Measurements from ENCODE around the gene SERPINC1. TPM values are rescaled to one million over a fixed set of nuclear protein-coding genes. Genes with fewer than 3 reads are reported as not detected.

Gene SERPINC1
- total and polyA plus RNA-seq, 5 donors, result 0.18 to 0.45 (median 0.18) TPM; not detected in 2

- WGBS, result 3% methylated on average over 5 of the region's 5 CpGs
- H3K4me1 ChIP-seq (ENCODE audit: control insufficient read depth, insufficient read depth, low read length), result peaks cover 7% of the 10 kb centered on the region
- intact Hi-C loops (cut with DNase I), result no loop called here
- no peaks in the 10 kb centered on the region for H3K27me3 ChIP-seq (ENCODE audit: control insufficient read depth, insufficient read depth)
- peak overlapping the region; percentile 95 for H3K27ac ChIP-seq (ENCODE audit: low read length)
- ATAC-seq (no peak), DNase-seq (no peak)
- no peaks in the 10 kb centered on the region for H3K9me3 ChIP-seq (ENCODE audit: control insufficient read depth, low read length)
- peak overlapping the region; percentile 69 for H3K4me3 ChIP-seq (ENCODE audit: low read length)
Observed at GRCh38 chr1:173869021-173869359, 48.1 kb downstream of the SERPINC1 start.

DNA sequence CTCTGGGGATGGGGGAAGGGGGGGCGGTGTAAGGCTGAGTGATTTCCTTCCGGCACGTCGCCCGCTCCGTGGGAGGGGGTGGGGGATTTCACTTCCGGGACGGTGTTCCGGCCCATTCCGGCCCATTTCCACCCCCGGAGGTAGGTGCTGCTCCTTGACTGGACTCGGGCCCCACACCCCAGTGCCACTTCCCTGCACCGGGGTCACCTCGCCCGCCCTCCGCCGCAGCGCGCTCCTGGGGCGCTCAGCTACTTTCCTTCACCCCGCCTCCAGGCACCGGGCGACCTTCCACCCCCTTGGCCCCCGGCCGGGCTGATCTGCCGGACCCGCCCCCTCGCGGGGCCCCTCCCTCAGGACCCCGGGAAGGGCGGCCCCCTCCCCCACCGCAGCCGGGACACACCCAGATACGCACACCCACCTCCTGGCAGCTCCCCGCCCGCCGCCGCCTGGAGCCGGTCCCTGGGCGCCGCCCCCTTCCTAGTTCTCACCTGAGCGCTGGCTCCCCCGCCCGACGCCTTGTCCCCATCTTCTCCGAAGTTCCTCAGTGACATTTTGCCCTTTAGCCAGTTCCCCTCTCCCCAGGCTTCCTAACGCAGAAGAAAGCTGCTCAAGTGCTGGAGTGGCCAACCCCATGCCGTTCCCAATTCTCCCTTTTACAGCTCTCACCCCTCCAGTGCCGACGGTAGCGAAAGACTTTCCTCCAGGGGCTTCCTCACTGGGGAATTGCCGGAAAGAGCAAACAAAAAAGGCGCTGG is 48.7 kb downstream of the SERPINC1 start, which contains the start of gene ZBTB37:
Gene ZBTB37, plus strand, starts transcription at position 115 of the 755 bp plus-strand sequence. CDS start 1,846 bp downstream, outside the sequence.
- peak; percentile 81 to 83 for ATAC-seq
- peak within 1 kb of the TSS; percentile 95 for H3K27ac ChIP-seq (ENCODE audit: low read length)
- peak; percentile 88 to 95 (median 95) for DNase-seq
- under 1% methylated on average over 53 of the region's 53 CpGs for WGBS
- intact Hi-C loops (cut with DNase I), result no loop called here
- peak within 1 kb of the TSS; percentile 69 for H3K4me3 ChIP-seq (ENCODE audit: low read length)
- H3K4me1 ChIP-seq (ENCODE audit: control insufficient read depth, insufficient read depth, low read length), result peaks cover 7% of the 10 kb centered on the region
- H3K27me3 ChIP-seq (ENCODE audit: control insufficient read depth, insufficient read depth), result no peaks in the 10 kb centered on the region
- no peaks in the 10 kb centered on the region for H3K9me3 ChIP-seq (ENCODE audit: control insufficient read depth, low read length)

GRCh38 chr1:173867753-173868265 is 49.3 kb downstream of the SERPINC1 start, which contains the start of gene GAS5:
Gene GAS5 (minus strand): TSS chr1:173867989.
- peak; percentile 96 to 97 for ATAC-seq
- DNase-seq, result peak; percentile 99 to 100 (median 99)
- Histone ChIP-seq H3K4me1 (ENCODE audit: control insufficient read depth, insufficient read depth, low read length) (peaks cover 7% of the 10 kb centered on the region), H3K27ac (ENCODE audit: low read length) (peak within 1 kb of the TSS; percentile 95), H3K9me3 (ENCODE audit: control insufficient read depth, low read length) (no peaks in the 10 kb centered on the region), H3K27me3 (ENCODE audit: control insufficient read depth, insufficient read depth) (no peaks in the 10 kb centered on the region), H3K4me3 (ENCODE audit: low read length) (peak within 1 kb of the TSS; percentile 69)
- under 1% methylated on average over 30 of the region's 30 CpGs for WGBS
- intact Hi-C loops (cut with DNase I), result no loop called here

DNA sequence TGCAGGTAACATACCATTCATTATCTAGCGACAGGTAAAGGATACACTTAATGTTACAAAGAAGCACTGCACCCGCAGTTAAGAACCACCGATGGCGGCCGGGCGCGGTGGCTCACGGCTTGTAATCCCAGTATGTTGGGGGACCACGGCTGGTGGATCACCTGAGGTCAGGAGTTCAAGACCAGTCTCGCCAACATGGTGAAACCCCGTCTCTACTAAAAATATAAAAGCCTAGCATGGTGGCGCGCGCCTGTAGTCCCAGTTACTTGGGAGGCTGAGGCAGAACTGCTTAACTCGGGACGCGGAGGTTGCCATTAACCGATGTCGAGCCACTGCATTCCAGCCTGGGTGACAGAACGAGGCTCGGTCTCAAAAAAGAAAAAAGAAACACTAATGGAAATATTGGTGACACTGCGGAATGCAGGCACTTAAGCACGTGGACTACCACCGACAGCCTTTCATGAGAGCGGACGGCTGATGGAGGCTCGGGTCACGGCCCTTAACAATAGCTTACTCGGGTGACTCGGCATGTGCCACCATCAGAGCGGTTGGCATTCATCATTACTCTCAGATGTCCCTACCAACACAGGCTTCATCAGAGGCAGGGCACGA is 49.9 kb downstream of the SERPINC1 start:
- peak; percentile 31 to 65 (median 55) for DNase-seq
- no peaks in the 10 kb centered on the region for H3K9me3 ChIP-seq (ENCODE audit: control insufficient read depth, low read length)
- peak overlapping the region; percentile 69 for H3K4me3 ChIP-seq (ENCODE audit: low read length)
- no peaks in the 10 kb centered on the region for H3K27me3 ChIP-seq (ENCODE audit: control insufficient read depth, insufficient read depth)
- H3K27ac ChIP-seq (ENCODE audit: low read length), result peak overlapping the region; percentile 65
- no peak for ATAC-seq
- H3K4me1 ChIP-seq (ENCODE audit: control insufficient read depth, insufficient read depth, low read length), result peaks cover 7% of the 10 kb centered on the region
- 5% methylated on average over 32 of the region's 32 CpGs for WGBS
- intact Hi-C loops (cut with DNase I), result no loop called here

DNA sequence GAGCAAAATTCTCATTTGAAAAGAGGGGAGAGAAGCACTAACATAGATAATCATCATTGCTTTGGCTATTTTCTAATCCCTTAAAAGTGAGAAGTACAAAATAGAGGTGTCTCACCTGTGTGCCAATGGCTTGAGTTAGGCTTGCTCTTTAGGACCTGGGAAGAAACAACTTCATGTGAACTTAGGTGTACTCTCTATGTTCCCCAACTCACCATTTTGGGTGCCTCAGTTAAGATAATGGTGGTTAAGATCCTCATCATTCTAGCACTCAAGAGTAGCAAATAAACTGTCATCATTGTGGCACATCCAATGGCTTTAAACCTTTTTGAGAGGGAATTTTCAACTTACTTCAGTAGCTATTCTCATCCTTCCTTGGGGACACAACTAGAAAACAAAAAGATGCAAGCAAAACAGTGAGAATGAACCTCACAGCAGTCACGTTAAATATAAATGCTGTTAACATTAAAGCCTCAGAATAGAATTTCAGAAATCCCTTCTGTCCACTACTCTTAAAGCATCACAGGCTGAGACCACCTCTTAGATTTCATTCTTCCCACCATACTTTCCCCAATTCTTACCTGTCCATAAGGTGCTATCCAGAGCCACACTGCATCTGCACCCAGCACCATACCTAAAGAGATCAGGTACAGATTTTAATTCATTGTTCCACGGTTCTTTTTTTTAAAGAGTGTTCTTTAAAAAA is 50.6 kb downstream of the SERPINC1 start:
- Histone ChIP-seq H3K4me1 (ENCODE audit: control insufficient read depth, insufficient read depth, low read length) (peaks cover 7% of the 10 kb centered on the region), H3K9me3 (ENCODE audit: control insufficient read depth, low read length) (no peaks in the 10 kb centered on the region), H3K27ac (ENCODE audit: low read length) (no peak overlapping the region), H3K27me3 (ENCODE audit: control insufficient read depth, insufficient read depth) (no peaks in the 10 kb centered on the region), H3K4me3 (ENCODE audit: low read length) (peak overlapping the region; percentile 69)
- ATAC-seq (no peak), DNase-seq (no peak)
- intact Hi-C loops (cut with DNase I), result no loop called here
- 24% methylated on average over 2 of the region's 2 CpGs for WGBS

GRCh38 chr1:173865468-173866164 is 51.5 kb downstream of the SERPINC1 start:
- WGBS, result 37% methylated on average over 4 of the region's 4 CpGs
- Histone ChIP-seq H3K9me3 (ENCODE audit: control insufficient read depth, low read length) (no peaks in the 10 kb centered on the region), H3K4me1 (ENCODE audit: control insufficient read depth, insufficient read depth, low read length) (peaks cover 7% of the 10 kb centered on the region), H3K27ac (ENCODE audit: low read length) (no peak overlapping the region), H3K27me3 (ENCODE audit: control insufficient read depth, insufficient read depth) (no peaks in the 10 kb centered on the region), H3K4me3 (ENCODE audit: low read length) (peak overlapping the region; percentile 27)
- intact Hi-C loops (cut with DNase I), result no loop called here
- ATAC-seq (no peak), DNase-seq (no peak)

DNA sequence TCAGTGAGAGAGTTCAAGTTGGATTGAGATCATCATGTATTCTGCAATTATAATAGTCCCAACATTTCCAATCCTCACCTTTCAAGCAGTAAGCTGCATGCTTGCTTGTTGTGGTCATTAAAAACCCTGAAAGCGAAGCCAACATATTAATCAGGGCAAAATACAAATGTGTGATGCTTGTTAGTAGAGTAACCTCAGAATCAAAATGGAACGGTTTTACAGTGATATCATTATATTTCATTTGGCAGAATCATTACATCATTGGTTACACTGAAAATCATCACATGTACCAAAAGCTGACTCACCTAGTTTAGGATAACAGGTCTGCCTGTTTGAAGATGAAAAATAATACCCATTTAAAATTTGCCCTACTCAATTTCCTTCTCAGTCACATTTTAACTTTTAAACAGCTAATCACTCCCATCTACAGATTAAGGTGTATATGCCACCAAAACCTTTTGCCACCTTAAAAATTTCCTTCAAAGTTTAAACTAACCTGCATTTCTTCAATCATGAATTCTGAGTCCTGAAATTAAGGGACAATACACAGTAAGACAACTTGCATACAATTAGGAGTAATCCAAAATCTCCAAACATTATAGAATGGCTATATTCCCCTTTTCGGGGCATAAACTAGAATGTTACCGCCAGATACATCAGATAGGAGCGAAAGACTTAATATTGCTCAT is 52.8 kb downstream of the SERPINC1 start:
- no peak for ATAC-seq
- WGBS, result 78% methylated on average over 5 of the region's 5 CpGs
- H3K27me3 ChIP-seq (ENCODE audit: control insufficient read depth, insufficient read depth), result no peaks in the 10 kb centered on the region
- H3K27ac ChIP-seq (ENCODE audit: low read length), result no peak overlapping the region
- DNase-seq, result no peak
- no peak overlapping the region for H3K4me3 ChIP-seq (ENCODE audit: low read length)
- no peaks in the 10 kb centered on the region for H3K9me3 ChIP-seq (ENCODE audit: control insufficient read depth, low read length)
- peaks cover 4% of the 10 kb centered on the region for H3K4me1 ChIP-seq (ENCODE audit: control insufficient read depth, insufficient read depth, low read length)
- intact Hi-C loops (cut with DNase I), result no loop called here

DNA sequence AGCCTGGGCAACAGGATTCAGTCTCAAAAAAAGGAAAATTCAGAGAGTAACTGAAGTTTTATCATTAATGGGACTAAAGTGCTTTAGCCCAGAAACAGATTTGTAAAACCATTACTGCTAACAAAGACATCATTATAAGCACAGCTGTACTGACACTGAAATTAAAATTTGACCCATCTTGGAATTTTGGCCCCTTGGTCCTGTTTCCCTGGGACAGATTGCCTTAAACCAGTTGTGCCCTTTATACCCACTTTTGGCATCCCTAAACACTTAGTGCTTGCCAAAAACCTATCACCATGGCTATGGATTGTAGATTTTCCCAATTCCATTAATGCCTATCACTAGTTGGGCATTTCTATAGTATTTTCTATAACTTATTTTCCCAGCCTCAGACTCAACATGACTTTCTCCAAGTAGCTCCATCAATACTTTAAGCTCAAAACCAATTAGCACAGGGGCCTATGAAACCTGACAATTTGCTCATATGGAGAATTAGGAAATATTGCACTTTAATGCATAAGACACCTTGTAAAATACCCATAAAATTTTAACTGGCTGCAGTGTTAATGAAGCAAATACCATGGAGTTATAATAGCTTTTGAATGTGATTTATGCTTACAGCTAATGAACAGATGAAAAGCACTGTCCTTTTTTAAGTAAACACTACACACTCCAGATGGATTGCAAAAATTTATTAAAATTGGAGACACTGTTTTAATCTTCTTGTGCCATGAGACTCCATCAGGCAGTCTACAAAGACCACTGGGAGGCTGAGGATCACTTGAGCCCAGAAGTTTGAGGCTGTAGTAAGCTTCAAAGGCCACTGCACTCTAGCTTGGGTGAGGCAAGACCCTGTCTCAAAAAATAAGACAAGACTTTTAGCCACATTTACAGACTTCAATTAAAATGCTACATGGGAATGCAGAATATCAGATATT is 53.6 kb downstream of the SERPINC1 start:
- peaks cover 4% of the 10 kb centered on the region for H3K4me1 ChIP-seq (ENCODE audit: control insufficient read depth, insufficient read depth, low read length)

GRCh38 chr1:173862769-173863223 is 54.3 kb downstream of the SERPINC1 start:
- WGBS, result 65% methylated on average over 8 of the region's 8 CpGs
- no peaks in the 10 kb centered on the region for H3K27me3 ChIP-seq (ENCODE audit: control insufficient read depth, insufficient read depth)
- H3K4me3 ChIP-seq (ENCODE audit: low read length), result no peak overlapping the region
- H3K27ac ChIP-seq (ENCODE audit: low read length), result no peak overlapping the region
- no peak for DNase-seq
- H3K4me1 ChIP-seq (ENCODE audit: control insufficient read depth, insufficient read depth, low read length), result peaks cover 4% of the 10 kb centered on the region
- intact Hi-C loops (cut with DNase I), result no loop called here
- no peaks in the 10 kb centered on the region for H3K9me3 ChIP-seq (ENCODE audit: control insufficient read depth, low read length)
- ATAC-seq, result no peak

More for the DNA sequence above, 53.6 kb downstream of the SERPINC1 start:
- H3K27ac ChIP-seq (ENCODE audit: low read length), result no peak overlapping the region
- H3K27me3 ChIP-seq (ENCODE audit: control insufficient read depth, insufficient read depth), result no peaks in the 10 kb centered on the region
- no peak overlapping the region for H3K4me3 ChIP-seq (ENCODE audit: low read length)
- ATAC-seq (no peak), DNase-seq (no peak)
- intact Hi-C loops (cut with DNase I), result no loop called here
- no peaks in the 10 kb centered on the region for H3K9me3 ChIP-seq (ENCODE audit: control insufficient read depth, low read length)

Measured in right cardiac atrium (tissue), 5 donors.